RWPE1 (cell line): ENCODE results near the gene CFTR.

Experiments
- CTCF ChIA-PET: fragments of 350-600 bp; sonication (Branson Sonifier 250); formaldehyde crosslinking; extraction: SDS; loops from one replicate; lab custom pipeline; 2021; lab: Yijun Ruan, JAX
- POLR2A ChIA-PET: fragments of 400-600 bp; formaldehyde crosslinking; extraction: SDS; loops from one replicate; lab custom pipeline; 2020; ENCODE audit warnings: antibody characterized with exemption; ENCODE audit not compliant: low non-redundant PET; lab: Yijun Ruan, JAX
- DNase-seq: peaks from one replicate; pipeline ENCODE4 v3.0.0; 2012; ENCODE audit warnings: low spot score
- H3K27ac ChIP-seq: fragments of 450-650 bp; 2 replicates; pipeline ENCODE4 v1.5.1; 2017
- CTCF ChIP-seq: fragments of 450-650 bp; conservative IDR thresholded peaks from 2 replicates; pipeline ENCODE4 v1.5.1; 2017; ENCODE audit warnings: low read depth, mild to moderate bottlenecking

CFTR gene

GRCh38 chr7:117479225-117480054 lies at the start of gene CFTR:
Gene CFTR, plus strand, starts transcription at chr7:117480025. Its CDS starts 70 bp downstream, at chr7:117480095.
- no peak within 1 kb of the TSS for H3K27ac ChIP-seq
- ChIA-PET CTCF (interaction anchor here (0.6 to 0.7 kb wide), 2 partner anchors 31 to 721 kb away, joined by 3 read pairs; no protein-coding TSS in a partner anchor), POLR2A (no interaction called here)
- no peak for TF ChIP-seq CTCF
- no peak for DNase-seq

GRCh38 chr7:117435475-117436043 lies 44.3 kb upstream of the CFTR start:
- CTCF ChIA-PET = no interaction called here
- no peak overlapping the region for H3K27ac ChIP-seq
- TF ChIP-seq CTCF = no peak
- POLR2A ChIA-PET = no interaction called here
- DNase-seq = no peak

GRCh38 chr7:117444646-117445045 lies 35.2 kb upstream of the CFTR start:
- DNase-seq = no peak
- POLR2A ChIA-PET = no interaction called here
- H3K27ac ChIP-seq = no peak overlapping the region
- CTCF ChIA-PET = no interaction called here
- no peak for TF ChIP-seq CTCF

GRCh38 chr7:117445206-117445605 lies 34.6 kb upstream of the CFTR start:
- ChIA-PET POLR2A (no interaction called here), CTCF (no interaction called here)
- H3K27ac ChIP-seq = no peak overlapping the region
- no peak for DNase-seq
- TF ChIP-seq CTCF = no peak

GRCh38 chr7:117446220-117446815 lies 33.5 kb upstream of the CFTR start:
- H3K27ac ChIP-seq = no peak overlapping the region
- TF ChIP-seq CTCF = no peak
- no peak for DNase-seq
- CTCF ChIA-PET = interaction anchor here (0.7 kb wide), 1 partner anchor 326 kb away, joined by 3 read pairs; no protein-coding TSS in a partner anchor
- POLR2A ChIA-PET = no interaction called here

GRCh38 chr7:117448655-117449054 lies 31.2 kb upstream of the CFTR start:
- POLR2A ChIA-PET = no interaction called here
- no peak overlapping the region for H3K27ac ChIP-seq
- DNase-seq = no peak
- no peak for TF ChIP-seq CTCF
- CTCF ChIA-PET = interaction anchor here (0.6 kb wide), 1 partner anchor 17 kb away, joined by 3 read pairs; no protein-coding TSS in a partner anchor
